Body of pancreas (tissue), 4 donors: ENCODE measurements around the gene IKBKE.

Source experiments
- POLR2A ChIP-seq, 3 donors: fragments of 450-650 bp; IDR thresholded peaks; one replicate each; pipeline ENCODE4 v1.6.1; 2016; ENCODE audit warnings: antibody characterized with exemption in 3 of 3, mild to moderate bottlenecking in 2 of 3
- TF ChIP-seq, protein P1 (sequence below), 7 experiments: fragments of 450-650 bp in 4 of 7; fragments of 200-600 bp in 3 of 7; sonication (generic) in 3 of 7; IDR thresholded peaks; one replicate each; pipeline ENCODE4 v1.5.1; 2016 to 2019; ENCODE audit warnings: antibody characterized with exemption in 7 of 7

DNA sequence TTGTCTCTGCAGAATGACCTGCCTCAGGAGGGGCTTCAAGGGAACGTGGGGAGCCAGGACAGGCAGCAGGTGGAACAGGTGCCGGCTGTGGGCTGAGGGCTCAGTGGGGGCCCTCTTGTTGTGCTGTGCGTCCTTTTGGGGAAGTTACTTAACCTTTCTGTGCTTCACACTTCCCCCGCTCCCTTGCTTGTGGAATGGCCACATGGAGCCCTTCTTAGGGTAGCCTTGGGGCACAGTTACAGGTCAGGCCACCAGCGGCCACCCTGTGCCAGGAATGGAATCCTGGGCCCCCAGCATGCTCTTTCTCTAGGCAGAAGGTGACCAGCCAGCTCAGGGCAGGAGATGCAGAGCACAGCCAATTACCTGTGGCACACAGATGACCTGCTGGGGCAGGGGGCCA is 2.6 kb downstream of the IKBKE start:
- TF ChIP-seq, protein P1, sequence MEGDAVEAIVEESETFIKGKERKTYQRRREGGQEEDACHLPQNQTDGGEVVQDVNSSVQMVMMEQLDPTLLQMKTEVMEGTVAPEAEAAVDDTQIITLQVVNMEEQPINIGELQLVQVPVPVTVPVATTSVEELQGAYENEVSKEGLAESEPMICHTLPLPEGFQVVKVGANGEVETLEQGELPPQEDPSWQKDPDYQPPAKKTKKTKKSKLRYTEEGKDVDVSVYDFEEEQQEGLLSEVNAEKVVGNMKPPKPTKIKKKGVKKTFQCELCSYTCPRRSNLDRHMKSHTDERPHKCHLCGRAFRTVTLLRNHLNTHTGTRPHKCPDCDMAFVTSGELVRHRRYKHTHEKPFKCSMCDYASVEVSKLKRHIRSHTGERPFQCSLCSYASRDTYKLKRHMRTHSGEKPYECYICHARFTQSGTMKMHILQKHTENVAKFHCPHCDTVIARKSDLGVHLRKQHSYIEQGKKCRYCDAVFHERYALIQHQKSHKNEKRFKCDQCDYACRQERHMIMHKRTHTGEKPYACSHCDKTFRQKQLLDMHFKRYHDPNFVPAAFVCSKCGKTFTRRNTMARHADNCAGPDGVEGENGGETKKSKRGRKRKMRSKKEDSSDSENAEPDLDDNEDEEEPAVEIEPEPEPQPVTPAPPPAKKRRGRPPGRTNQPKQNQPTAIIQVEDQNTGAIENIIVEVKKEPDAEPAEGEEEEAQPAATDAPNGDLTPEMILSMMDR (IDR thresholded peaks at IDR 0.05) = no peak
- no peak for TF ChIP-seq POLR2A (IDR thresholded peaks at IDR 0.05)
